DMS153 treated with DMSO at 0.1 percent for 48 hours (cell line): ENCODE measurements around the gene SLC22A23.

Experiments
- DNase-seq: peaks from one replicate; lab custom pipeline; 2025; ENCODE audit not compliant: unreplicated experiment; lab: John Stamatoyannopoulos, UW

SLC22A23 gene

DNA sequence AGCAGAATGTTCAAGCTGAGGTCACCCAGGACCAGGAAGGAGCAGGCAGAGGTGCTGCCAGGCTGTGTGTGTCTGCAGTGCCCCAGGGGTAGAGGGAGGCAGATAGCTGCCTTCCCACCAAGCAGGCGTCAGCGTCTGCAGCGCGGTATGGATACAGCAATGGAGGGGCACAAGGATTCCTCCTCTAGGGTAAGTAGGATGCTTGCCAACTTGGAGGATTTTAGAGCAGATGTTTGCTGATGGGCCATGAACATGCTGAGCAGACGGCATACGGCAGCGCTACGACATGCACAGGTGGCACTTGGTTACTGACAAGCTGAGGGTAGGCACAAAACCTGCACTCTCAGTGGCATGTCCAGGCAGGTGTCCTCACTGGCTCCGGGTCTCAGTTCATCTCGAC is 150.0 kb downstream of the SLC22A23 start:
- no peak for DNase-seq

DNA sequence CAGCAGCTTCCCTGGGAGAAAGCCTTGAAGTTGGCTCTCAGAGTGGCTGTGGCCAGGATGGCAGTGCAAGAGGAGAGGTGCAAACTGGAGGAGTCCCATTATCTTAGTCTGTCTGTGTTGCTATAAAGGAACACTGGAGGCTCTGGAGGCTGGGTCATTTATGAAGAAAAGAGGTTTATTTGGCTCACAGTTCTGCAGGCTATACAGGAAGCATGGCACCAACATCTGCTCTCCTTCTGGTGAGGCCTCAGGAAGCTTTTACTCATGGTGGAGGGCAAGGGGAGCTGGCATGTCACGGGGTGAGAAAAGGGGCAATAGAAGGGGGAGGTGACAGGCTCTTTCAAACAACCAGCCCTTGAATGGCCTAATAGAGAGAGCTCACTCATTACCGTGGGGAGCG is 151.0 kb downstream of the SLC22A23 start:
- DNase-seq: no peak

- DNase-seq: no peak
These were observed 151.7 kb downstream of the SLC22A23 start for GRCh38 chr6:3305216-3305565.

- DNase-seq: no peak
These were observed 152.2 kb downstream of the SLC22A23 start for GRCh38 chr6:3304500-3305215.

DNA sequence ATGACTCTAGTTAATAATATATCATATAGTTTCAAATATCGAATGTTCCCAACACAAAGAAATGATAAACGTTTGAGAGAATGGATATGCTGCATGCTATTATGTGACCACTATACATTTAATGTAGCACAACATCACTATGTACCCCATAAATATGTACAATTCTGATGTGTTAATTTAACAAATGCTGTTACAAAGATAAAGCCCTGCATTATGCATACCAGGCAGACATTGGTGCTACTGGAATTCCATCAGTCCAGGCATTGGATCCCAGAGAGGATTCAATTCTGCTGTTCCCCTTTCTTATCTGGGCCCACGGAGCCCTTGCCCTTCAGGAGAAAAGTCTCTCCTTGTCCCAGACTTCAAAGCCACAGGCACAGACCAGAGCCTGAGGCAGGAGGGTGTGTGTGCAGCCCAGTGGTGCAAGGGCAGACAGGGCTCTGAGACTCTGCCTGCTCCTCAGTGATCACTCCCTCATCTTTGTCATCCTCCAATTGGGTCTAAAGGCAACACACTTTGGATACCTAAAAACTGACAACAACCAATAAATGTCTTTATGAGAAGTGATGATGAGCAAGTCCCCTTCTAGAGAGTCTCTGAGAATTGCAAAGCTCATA is 152.9 kb downstream of the SLC22A23 start:
- no peak for DNase-seq

DNA sequence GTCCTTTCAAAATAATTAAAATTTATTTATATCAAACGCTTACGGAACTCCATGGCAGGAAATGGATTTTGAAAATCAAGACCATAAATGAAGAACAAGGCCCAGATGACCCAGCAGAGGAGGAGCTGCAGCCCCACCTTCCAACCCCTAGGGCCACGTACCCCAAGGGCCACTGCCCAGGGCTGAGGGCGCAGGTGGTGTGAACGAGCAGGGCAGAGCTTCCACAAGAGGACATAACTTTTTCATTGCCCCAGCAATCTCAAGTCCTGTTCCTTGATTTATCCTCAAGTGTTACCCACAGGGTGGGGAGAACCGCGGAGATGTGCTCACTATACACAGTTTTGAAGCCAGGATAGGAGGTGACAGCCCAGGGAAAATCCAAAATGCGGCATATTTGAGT is 155.3 kb downstream of the SLC22A23 start:
- no peak for DNase-seq

DNA sequence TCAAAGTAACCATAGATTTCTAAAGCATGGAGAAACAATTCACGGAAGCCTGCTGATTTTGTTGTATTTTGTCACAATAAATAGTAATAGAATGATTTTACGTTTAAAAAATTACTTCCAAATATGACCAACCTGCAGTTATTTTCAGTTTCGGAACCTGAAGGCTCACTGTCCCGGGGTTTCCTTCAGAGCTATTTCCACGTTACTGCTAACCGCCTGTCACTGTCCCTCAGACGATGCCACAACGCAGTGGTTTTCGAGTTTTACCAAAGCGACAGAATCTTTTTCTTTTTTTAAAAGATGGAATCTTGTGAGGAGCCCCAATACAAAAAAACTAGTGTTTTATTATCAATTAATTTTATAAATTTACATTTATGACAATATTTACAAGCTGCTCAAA is 157.6 kb downstream of the SLC22A23 start:
- no peak for DNase-seq

GRCh38 chr6:3297909-3298308 is 158.9 kb downstream of the SLC22A23 start:
- no peak for DNase-seq

GRCh38 chr6:3297006-3297405 is 159.8 kb downstream of the SLC22A23 start:
- DNase-seq: no peak

GRCh38 chr6:3296537-3296936 is 160.3 kb downstream of the SLC22A23 start:
- no peak for DNase-seq

DNA sequence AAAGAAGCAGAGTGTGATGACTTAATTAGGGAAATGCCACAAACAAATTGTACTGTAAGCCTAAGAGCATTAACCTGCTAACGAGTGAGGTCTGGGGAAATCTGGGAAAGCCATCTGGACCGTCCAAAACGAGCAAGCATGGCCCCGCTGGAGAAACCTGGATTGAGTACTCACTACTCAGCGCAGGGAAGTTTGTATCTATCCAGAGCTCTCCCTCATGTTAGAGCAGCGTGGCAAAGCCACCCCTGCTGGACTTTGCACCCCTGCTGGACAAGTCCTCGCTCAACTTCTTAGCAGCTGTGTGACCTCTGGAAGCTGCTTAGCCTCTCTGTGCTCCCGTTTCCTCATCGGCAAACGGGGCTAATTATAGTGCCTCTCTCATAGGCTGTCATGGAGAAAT is 160.8 kb downstream of the SLC22A23 start:
- DNase-seq: no peak

DNA sequence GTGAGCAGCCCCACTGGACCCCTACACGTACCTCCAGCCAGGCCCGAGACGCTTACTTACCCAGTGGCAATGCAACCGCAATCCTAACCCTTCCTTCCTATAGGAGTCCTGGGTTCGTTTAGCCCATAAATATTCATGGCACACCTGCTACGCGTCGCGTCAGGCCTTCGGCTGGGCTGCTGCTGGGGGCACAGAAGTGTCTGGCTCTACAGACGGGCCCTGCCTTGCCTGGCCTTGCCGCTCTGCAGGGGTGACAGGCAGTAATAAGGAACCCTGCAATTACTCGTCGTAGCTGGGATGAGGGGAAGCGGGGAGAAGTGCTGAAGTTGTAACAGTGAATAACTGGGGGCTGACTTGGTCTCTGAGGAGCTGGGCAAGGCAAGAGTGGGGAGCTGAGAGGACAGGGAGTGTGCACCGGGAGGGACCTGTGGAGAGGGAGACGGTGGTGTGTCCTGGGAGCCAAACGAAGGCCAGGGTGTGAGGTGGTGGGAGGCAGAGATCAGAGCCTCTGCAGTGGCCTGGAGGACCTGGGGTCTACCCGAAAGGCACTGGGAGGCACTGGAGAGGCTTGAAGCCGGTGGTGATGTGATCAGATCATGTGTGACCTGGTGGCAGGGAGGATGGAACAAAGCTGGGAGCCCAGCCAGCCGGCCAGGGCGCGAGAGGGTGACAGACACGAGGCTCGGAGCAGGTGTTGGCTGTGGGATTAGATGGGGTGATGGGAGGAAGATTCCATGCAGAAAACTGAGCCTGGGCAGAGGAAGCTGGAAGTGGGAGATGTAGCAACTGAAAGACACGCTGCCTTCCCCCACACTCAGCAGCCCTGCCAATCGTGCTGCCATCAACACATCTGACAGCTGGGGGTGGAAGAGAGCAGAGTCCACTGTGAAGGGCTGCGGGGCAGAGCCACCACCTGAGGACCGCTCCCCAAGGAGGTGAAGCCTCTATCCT is 161.7 kb downstream of the SLC22A23 start:
- DNase-seq: no peak

DNA sequence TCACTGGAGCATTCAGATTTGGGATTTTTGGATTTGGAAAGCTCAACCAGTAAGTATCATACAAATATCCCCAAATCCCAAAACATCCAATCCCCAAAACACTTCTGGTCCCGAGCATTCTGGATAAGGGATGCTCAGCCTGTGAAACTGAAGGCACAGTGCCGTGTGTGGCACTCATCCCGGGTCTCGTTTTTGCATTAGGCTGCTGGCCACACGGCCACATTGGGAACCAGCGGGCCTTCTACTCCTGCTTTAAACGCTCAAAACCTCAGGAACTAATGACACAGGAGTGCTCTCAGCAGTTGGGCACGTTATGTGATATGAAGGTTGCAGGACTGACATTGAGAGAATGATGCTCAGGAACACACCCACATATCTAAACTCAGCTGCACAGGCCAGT is 162.5 kb downstream of the SLC22A23 start:
- DNase-seq: no peak

GRCh38 chr6:3293271-3294155 is 163.3 kb downstream of the SLC22A23 start:
- DNase-seq: no peak

DNA sequence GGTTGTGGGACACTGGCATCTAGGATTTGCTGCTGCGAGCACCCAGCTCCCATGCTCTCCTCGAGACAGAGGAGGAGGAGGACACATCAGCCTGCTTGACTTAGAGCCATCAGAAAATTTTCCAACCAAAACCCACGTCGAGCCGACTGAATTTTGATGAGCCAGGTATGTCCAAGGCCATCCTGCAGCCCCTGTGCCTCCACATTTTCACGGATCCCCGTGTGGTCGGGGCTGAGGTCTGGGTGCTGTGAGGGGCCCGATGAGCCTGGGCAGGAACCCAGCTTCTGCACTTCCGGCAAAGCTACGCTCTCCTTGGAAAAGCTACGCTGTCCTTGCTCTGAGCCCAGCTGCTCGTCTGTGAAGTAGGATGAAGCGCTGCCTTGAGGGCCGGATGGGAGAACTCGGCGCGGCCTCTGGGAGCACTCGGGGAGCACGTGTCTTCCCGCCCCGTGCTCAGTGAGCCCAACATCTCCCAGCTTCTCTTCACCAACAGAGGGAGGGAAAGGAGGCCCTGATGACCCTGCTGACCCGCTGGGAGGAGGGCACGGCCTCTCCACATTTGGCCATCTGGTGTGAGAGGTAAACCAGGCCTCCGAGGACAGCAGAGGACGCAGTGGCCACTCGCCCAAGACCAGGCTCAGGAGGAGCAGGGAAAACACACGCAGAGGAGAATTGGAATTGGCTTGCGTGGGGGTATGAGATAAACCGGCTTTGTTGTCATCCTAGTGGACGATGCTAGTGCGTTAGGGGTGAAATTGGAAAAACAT is 164.2 kb downstream of the SLC22A23 start:
- no peak for DNase-seq

DNA sequence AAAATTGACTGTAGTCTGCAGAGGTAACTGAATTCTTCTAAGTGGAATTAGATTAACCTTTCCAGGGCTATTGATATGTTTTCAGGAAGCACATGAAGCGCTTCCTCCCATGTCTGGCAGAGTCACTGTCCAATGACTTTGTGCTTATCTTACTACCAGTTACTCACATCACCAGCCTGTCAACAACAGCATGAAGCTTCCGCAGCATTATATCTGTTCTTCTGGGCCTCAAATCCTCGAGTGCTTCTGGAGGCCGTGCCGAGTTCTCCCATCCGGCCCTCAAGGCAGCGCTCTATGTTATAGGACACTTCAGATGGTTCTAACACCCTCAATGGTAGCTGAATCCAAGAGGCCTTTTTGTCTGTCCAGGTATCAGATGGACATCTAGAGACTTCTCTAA is 164.9 kb downstream of the SLC22A23 start:
- no peak for DNase-seq

DNA sequence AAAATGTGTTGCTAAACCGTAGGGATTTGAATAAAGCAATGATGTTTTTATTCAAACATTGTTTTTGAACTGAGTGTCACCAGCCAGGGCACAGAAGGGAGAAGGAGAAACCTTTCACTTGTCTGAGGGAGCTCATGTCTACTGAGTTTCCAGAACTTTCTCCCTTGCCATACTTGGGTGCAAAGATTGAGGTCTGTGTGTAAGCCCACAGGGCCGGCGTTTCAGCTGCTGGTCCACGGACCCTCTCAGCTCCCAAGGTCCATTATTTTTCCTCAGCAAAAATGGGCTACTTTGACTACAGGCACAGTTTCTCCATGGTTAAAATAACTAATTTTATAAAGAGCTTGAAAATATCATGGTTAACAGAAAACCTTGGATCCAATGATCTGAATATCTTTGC is 165.5 kb downstream of the SLC22A23 start:
- DNase-seq: no peak

GRCh38 chr6:3290931-3291211 is 166.0 kb downstream of the SLC22A23 start:
- no peak for DNase-seq

DNA sequence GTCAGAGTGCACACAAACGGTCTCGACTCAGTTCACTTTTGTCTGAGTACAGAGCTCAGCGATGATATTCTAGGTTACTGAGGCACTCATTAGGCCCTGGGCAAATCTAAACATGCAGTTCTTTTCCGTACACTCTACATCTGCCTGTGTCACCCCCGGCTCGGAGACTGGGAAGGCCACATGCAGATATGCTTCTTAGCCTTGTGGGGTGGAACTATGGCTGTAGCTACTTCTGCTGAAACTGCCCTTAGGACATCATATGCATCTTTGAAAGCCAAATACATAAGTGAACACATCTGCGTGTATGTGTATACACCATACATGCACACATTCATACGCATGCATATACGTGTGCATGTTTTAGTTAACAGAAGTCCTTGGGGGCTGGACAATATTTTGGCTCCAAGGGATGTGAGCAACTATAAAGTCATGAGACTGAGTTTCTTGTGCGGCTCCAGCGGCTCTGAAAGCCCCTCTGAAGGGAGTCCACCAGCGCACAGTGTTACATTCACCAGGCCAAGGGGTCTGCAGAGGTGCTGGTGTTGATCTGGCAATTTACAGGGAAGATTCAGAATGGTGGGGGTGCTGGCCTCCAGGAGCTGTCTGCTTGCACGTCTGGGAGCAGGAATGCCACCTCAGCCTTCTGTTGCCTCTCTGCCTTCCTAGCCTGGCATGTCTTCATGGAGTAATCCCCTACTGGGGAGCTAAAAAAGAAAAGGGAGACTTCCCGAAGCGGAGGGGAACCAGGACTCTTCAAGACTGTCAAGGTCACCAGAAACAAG is 166.5 kb downstream of the SLC22A23 start:
- no peak for DNase-seq

DNA sequence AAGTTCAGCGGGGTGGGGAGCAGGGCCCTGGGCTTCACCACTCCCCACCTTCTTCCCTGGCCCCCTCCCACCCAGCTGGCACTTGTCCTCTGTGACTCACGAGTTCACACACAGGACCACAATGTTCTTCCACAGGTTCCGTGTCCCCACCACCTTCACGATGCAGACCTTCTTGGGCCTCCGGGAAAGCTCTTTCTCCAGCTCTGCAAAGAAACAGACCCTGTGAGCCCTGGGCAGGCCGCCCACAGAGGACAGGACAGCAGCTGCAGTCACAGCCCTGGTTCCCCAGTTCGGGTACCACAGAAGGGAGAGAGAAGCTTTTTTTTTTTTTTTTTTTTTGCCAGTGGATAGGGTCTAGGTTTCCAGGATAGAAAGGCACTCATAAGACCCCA is 167.2 kb downstream of the SLC22A23 start:
- DNase-seq: no peak
